Suprapubic skin (tissue), 4 donors: ENCODE measurements around the gene NMRAL1. TPM values are rescaled to one million over a fixed set of nuclear protein-coding genes. Genes with fewer than 3 reads are reported as not detected.
A peak's percentile ranks its signal among the peaks of the same experiment; 100 is the strongest.

Experiments
- DNase-seq, 2 donors: peaks; one replicate each; pipeline ENCODE4 v3.0.0-alpha.2; 2019; ENCODE audit warnings: low spot score in 2 of 2
- H3K27ac ChIP-seq: fragments of 200-600 bp; sonication (generic); one replicate; pipeline ENCODE4 v1.5.1; 2019
- H3K27me3 ChIP-seq: fragments of 200-600 bp; sonication (generic); one replicate; pipeline ENCODE4 v1.5.1; 2019
- H3K36me3 ChIP-seq: fragments of 200-600 bp; sonication (generic); one replicate; pipeline ENCODE4 v1.5.1; 2019
- H3K4me1 ChIP-seq: fragments of 200-600 bp; sonication (generic); one replicate; pipeline ENCODE4 v1.5.1; 2019
- H3K4me3 ChIP-seq: fragments of 200-600 bp; sonication (generic); one replicate; pipeline ENCODE4 v1.5.1; 2019; ENCODE audit warnings: mild to moderate bottlenecking
- H3K9me3 ChIP-seq: fragments of 200-600 bp; sonication (generic); one replicate; pipeline ENCODE4 v1.5.1; 2019
- CTCF ChIP-seq, 2 donors: fragments of 200-600 bp in 1 of 2; fragments of 450-650 bp in 1 of 2; sonication (generic) in 1 of 2; IDR thresholded peaks; one replicate each; pipeline ENCODE4 v1.5.1; 2016 to 2019; ENCODE audit warnings: antibody characterized with exemption in 2 of 2, mild to moderate bottlenecking in 1 of 2, moderate library complexity in 1 of 2
- EP300 ChIP-seq: sonication (generic); formaldehyde crosslinking; IDR thresholded peaks from one replicate; pipeline ENCODE4 v1.6.1; 2017; ENCODE audit warnings: antibody characterized with exemption
- POLR2A ChIP-seq, 2 donors: fragments of 450-650 bp; IDR thresholded peaks; one replicate each; pipeline ENCODE4 v1.6.1; 2017; ENCODE audit warnings: antibody characterized with exemption in 2 of 2, mild to moderate bottlenecking in 2 of 2, moderate library complexity in 2 of 2
- POLR2AphosphoS5 ChIP-seq, 3 donors: sonication (generic); formaldehyde crosslinking; IDR thresholded peaks; one replicate each; pipeline ENCODE4 v1.6.1; 2017; ENCODE audit warnings: antibody characterized with exemption in 3 of 3
- WGBS: methylation state at CpG from one replicate; pipeline ENCODE4 v1.1.5; 2018; 5-methylcytosine and 5-hydroxymethylcytosine counted together
- total RNA-seq, 4 donors: library from RNA; depleted of rRNA; stranded (reverse); fragments of >200 nt; gene quantifications; one replicate each; pipeline ENCODE4 v1.1.0, GENCODE V29; 2016

NMRAL1 gene
- total RNA-seq, 4 donors from 2014 or later, result 52.7 to 72.3 (median 61.6) TPM

GRCh38 chr16:4433914-4434787 is 40.3 kb downstream of the NMRAL1 start:
- no peaks in the 10 kb centered on the region for H3K27me3 ChIP-seq
- no peaks in the 10 kb centered on the region for H3K9me3 ChIP-seq
- H3K27ac ChIP-seq, result no peak overlapping the region
- no peaks in the 10 kb centered on the region for H3K4me1 ChIP-seq
- H3K4me3 ChIP-seq, result no peak overlapping the region
- DNase-seq, result no peak
- 85% methylated on average over 12 of the region's 12 CpGs for WGBS
- no peak for TF ChIP-seq POLR2A (IDR thresholded peaks at IDR 0.05)
- TF ChIP-seq CTCF (IDR thresholded peaks at IDR 0.05), result no peak
- peaks cover 48% of the 10 kb centered on the region for H3K36me3 ChIP-seq

- Histone ChIP-seq H3K36me3 (peaks cover 41% of the 10 kb centered on the region), H3K27ac (no peak overlapping the region), H3K27me3 (no peaks in the 10 kb centered on the region), H3K9me3 (no peaks in the 10 kb centered on the region), H3K4me3 (no peak overlapping the region), H3K4me1 (peaks cover 4% of the 10 kb centered on the region)
- DNase-seq, result no peak
- TF ChIP-seq EP300 (no peak), CTCF (IDR thresholded peaks at IDR 0.05) (no peak), POLR2A (IDR thresholded peaks at IDR 0.05) (no peak), POLR2AphosphoS5 (IDR thresholded peaks at IDR 0.05) (no peak)
- 83% methylated on average over 4 of the region's 4 CpGs for WGBS
These were observed 41.2 kb downstream of the NMRAL1 start for GRCh38 chr16:4433228-4433627.

- WGBS, result 87% methylated on average over 9 of the region's 9 CpGs
- Histone ChIP-seq H3K27ac (no peak overlapping the region), H3K36me3 (peaks cover 19% of the 10 kb centered on the region), H3K9me3 (no peaks in the 10 kb centered on the region), H3K4me3 (no peak overlapping the region), H3K4me1 (peaks cover 24% of the 10 kb centered on the region), H3K27me3 (no peaks in the 10 kb centered on the region)
- TF ChIP-seq POLR2A (IDR thresholded peaks at IDR 0.05), result no peak
- TF ChIP-seq POLR2AphosphoS5 (IDR thresholded peaks at IDR 0.05), result no peak
- TF ChIP-seq CTCF (IDR thresholded peaks at IDR 0.05), result no peak
- TF ChIP-seq EP300, result no peak
- no peak for DNase-seq
These were observed 43.4 kb downstream of the NMRAL1 start for GRCh38 chr16:4431023-4431422.

- Histone ChIP-seq H3K36me3 (no peaks in the 10 kb centered on the region), H3K27me3 (no peaks in the 10 kb centered on the region), H3K9me3 (no peaks in the 10 kb centered on the region), H3K27ac (no peak overlapping the region), H3K4me1 (peaks cover 30% of the 10 kb centered on the region), H3K4me3 (no peak overlapping the region)
- 69% methylated on average over 7 of the region's 7 CpGs for WGBS
- TF ChIP-seq POLR2AphosphoS5 (IDR thresholded peaks at IDR 0.05), result no peak
- TF ChIP-seq CTCF (IDR thresholded peaks at IDR 0.05), result no peak
- TF ChIP-seq POLR2A (IDR thresholded peaks at IDR 0.05), result no peak
- TF ChIP-seq EP300, result no peak
- no peak for DNase-seq
These were observed 45.9 kb downstream of the NMRAL1 start for GRCh38 chr16:4428500-4428899.

- Histone ChIP-seq H3K36me3 (no peaks in the 10 kb centered on the region), H3K4me1 (peaks cover 30% of the 10 kb centered on the region), H3K9me3 (no peaks in the 10 kb centered on the region), H3K27ac (peak overlapping the region; percentile 95), H3K27me3 (no peaks in the 10 kb centered on the region), H3K4me3 (peak overlapping the region; percentile 88)
- no peak for DNase-seq
- 86% methylated on average over 12 of the region's 12 CpGs for WGBS
- TF ChIP-seq POLR2A (IDR thresholded peaks at IDR 0.05) (no peak), CTCF (IDR thresholded peaks at IDR 0.05) (no peak), EP300 (no peak), POLR2AphosphoS5 (IDR thresholded peaks at IDR 0.05) (no peak)
These were observed 47.6 kb downstream of the NMRAL1 start for GRCh38 chr16:4426722-4427372.
